Hepatocyte (in vitro differentiated cells): ENCODE data around the gene LY6G5B. TPM values are rescaled to one million over a fixed set of nuclear protein-coding genes. Genes with fewer than 3 reads are reported as not detected.

ENCODE experiments used
- DNase-seq: peaks from one replicate; pipeline ENCODE4 v3.0.0-alpha.2; 2016; ENCODE audit warnings: low spot score
- H2AFZ ChIP-seq: fragments of 200-600 bp; sonication (generic); 2 replicates; pipeline ENCODE4 v1.6.0; 2016; ENCODE audit warnings: antibody characterized with exemption, mild to moderate bottlenecking
- H3K27ac ChIP-seq: fragments of 200-600 bp; sonication (generic); 2 replicates; pipeline ENCODE4 v1.5.1; 2016; ENCODE audit warnings: mild to moderate bottlenecking
- H3K27me3 ChIP-seq: fragments of 200-600 bp; sonication (generic); 2 replicates; pipeline ENCODE4 v1.6.1; 2016
- H3K36me3 ChIP-seq: fragments of 200-600 bp; sonication (generic); replicated peaks from 2 replicates; pipeline ENCODE4 v1.5.1; 2016; ENCODE audit warnings: low read depth; ENCODE audit not compliant: insufficient read depth
- H3K4me1 ChIP-seq: fragments of 200-600 bp; sonication (generic); 2 replicates; pipeline ENCODE4 v1.5.1; 2016; ENCODE audit warnings: mild to moderate bottlenecking, moderate library complexity; ENCODE audit not compliant: insufficient read depth
- H3K4me2 ChIP-seq: fragments of 200-600 bp; sonication (generic); 2 replicates; pipeline ENCODE4 v1.6.0; 2016
- H3K4me3 ChIP-seq: fragments of 200-600 bp; sonication (generic); 2 replicates; pipeline ENCODE4 v1.5.1; 2016; ENCODE audit warnings: mild to moderate bottlenecking
- H3K79me2 ChIP-seq: fragments of 200-600 bp; sonication (generic); 2 replicates; pipeline ENCODE4 v1.6.0; 2017; ENCODE audit warnings: mild to moderate bottlenecking
- H3K9me2 ChIP-seq: fragments of 200-600 bp; sonication (generic); replicated peaks from 2 replicates; pipeline ENCODE4 v1.6.0; 2017; ENCODE audit warnings: mild to moderate bottlenecking; ENCODE audit not compliant: insufficient read depth
- H3K9me3 ChIP-seq: fragments of 200-600 bp; sonication (generic); 2 replicates; pipeline ENCODE4 v1.5.1; 2016; ENCODE audit warnings: low read depth, mild to moderate bottlenecking
- H4K20me1 ChIP-seq: fragments of 200-600 bp; sonication (generic); 2 replicates; pipeline ENCODE4 v1.6.0; 2016; ENCODE audit warnings: mild to moderate bottlenecking; ENCODE audit not compliant: insufficient read depth, poor library complexity, severe bottlenecking
- CTCF ChIP-seq: fragments of 200-600 bp; sonication (generic); IDR thresholded peaks from 2 replicates; pipeline ENCODE4 v1.5.1; 2016; ENCODE audit warnings: antibody characterized with exemption, mild to moderate bottlenecking; ENCODE audit not compliant: poor library complexity
- EZH2 ChIP-seq: fragments of 200-600 bp; sonication (generic); IDR thresholded peaks from 2 replicates; pipeline ENCODE4 v1.6.1; 2016; ENCODE audit warnings: antibody characterized with exemption, mild to moderate bottlenecking, borderline replicate concordance
- EZH2phosphoT487 ChIP-seq: fragments of 200-600 bp; sonication (generic); IDR thresholded peaks from one replicate; pipeline ENCODE4 v1.6.1; 2018; ENCODE audit warnings: antibody characterized with exemption, mild to moderate bottlenecking, low read depth, moderate library complexity; ENCODE audit not compliant: unreplicated experiment, severe bottlenecking
- WGBS: methylation state at CpG from one replicate; pipeline ENCODE4 v1.1.6; 2016; ENCODE audit warnings: low lambda C conversion rate; ENCODE audit errors: missing lambda C conversion rate; 5-methylcytosine and 5-hydroxymethylcytosine counted together
- polyA plus RNA-seq: library from polyadenylated mRNA; unstranded; fragments of >200 nt; fragmentation: Nextera tagmentation; extraction: Ambion mirVana; gene quantifications from 2 replicates; pipeline ENCODE4 v1.2.1, GENCODE V29; 2016
- total RNA-seq: library from RNA; depleted of rRNA; stranded (reverse); fragments of >200 nt; gene quantifications from 2 replicates; pipeline ENCODE4 v1.2.3, GENCODE V29; 2014

LY6G5B gene
- total and polyA plus RNA-seq, 2 experiments from 2014 or later: 5.3 to 14.9 TPM

GRCh38 chr6:31692886-31693285 lies 23.1 kb downstream of the LY6G5B start:
- Histone ChIP-seq H3K27ac (no peak overlapping the region), H3K4me1 (peaks cover 6% of the 10 kb centered on the region), H3K27me3 (no peaks in the 10 kb centered on the region), H2AFZ (no peak overlapping the region), H3K4me3 (no peak overlapping the region), H3K36me3 (no peaks in the 10 kb centered on the region), H4K20me1 (no peaks in the 10 kb centered on the region), H3K4me2 (no peak overlapping the region), H3K79me2 (peaks cover 10% of the 10 kb centered on the region), H3K9me3 (no peaks in the 10 kb centered on the region), H3K9me2 (no peaks in the 10 kb centered on the region)
- DNase-seq: no peak
- TF ChIP-seq CTCF (no peak), EZH2phosphoT487 (no peak), EZH2 (no peak)
- 91% methylated on average over 9 of the region's 9 CpGs for WGBS

- Histone ChIP-seq H3K27me3 (no peaks in the 10 kb centered on the region), H3K4me3 (no peak overlapping the region), H3K4me2 (no peak overlapping the region), H4K20me1 (peaks cover 5% of the 10 kb centered on the region), H3K4me1 (peaks cover 6% of the 10 kb centered on the region), H3K9me2 (no peaks in the 10 kb centered on the region), H3K36me3 (no peaks in the 10 kb centered on the region), H3K27ac (no peak overlapping the region), H3K79me2 (peaks cover 16% of the 10 kb centered on the region), H3K9me3 (no peaks in the 10 kb centered on the region), H2AFZ (no peak overlapping the region)
- no peak for TF ChIP-seq EZH2phosphoT487
- TF ChIP-seq CTCF: no peak
- no peak for DNase-seq
- WGBS: 95% methylated on average over 6 of the region's 6 CpGs
These were observed 23.8 kb downstream of the LY6G5B start for GRCh38 chr6:31693535-31693934.

DNA sequence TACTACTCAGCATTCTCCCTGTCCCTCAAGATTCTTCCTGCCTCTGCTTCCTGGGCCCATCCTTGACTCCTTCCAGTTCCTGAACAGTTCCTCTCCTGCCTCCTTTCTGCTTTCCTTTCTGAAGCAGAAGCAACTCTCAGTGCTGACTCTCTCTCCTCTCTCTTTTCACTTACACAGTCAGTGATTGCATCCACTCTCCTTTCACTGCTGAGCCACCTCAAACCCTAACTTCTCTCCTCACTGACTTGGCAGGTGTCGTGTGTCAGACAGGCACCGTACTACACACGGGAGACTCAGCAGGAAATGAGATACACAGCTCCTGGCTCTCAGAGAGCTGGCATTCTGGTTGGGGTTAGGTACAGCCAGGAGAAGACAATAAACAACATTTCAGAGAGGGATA lies 27.8 kb downstream of the LY6G5B start:
- Histone ChIP-seq H3K27ac (no peak overlapping the region), H3K36me3 (no peaks in the 10 kb centered on the region), H2AFZ (no peak overlapping the region), H3K27me3 (no peaks in the 10 kb centered on the region), H3K79me2 (peaks cover 54% of the 10 kb centered on the region), H4K20me1 (peaks cover 5% of the 10 kb centered on the region), H3K9me3 (no peaks in the 10 kb centered on the region), H3K4me2 (no peak overlapping the region), H3K4me1 (peaks cover 21% of the 10 kb centered on the region), H3K4me3 (no peak overlapping the region), H3K9me2 (no peaks in the 10 kb centered on the region)
- TF ChIP-seq CTCF: no peak
- no peak for TF ChIP-seq EZH2
- TF ChIP-seq EZH2phosphoT487: no peak
- 65% methylated on average over 3 of the region's 3 CpGs for WGBS
- no peak for DNase-seq

DNA sequence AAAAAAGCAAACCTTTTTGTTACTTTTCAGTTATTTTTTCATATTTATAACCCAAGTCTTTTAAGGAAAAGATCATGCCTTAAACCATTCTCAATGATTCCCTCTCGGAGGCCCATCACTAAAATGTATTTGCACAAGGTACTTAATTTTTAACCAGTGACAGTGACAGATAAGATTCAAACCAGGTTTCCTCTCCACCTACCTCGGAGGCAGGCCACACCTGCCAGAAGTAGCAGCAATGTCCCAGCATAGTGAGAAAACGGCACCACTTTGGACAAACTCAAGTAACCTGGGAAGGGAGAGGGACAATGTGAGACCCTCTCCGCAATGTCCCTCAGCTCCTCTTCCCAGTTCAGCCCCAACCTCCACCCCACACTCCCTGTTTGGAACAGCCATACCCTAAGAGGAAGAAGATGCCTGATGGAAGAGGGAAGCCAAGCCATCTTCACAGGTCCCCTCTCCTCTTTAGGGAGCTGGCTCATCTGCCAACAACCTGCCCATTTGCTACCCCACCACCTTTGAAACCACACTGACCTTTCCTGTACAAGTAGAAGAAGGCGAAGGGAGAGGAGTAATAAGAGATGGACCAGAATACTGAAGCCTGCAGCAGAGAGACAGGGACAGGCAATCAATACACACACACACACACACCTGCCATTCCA lies 31.1 kb downstream of the LY6G5B start:
- H3K9me2 ChIP-seq: no peaks in the 10 kb centered on the region
- 65% methylated on average over 5 of the region's 5 CpGs for WGBS
- no peak for DNase-seq
- H3K27me3 ChIP-seq: no peaks in the 10 kb centered on the region
- H4K20me1 ChIP-seq: peaks cover 5% of the 10 kb centered on the region
- H3K4me3 ChIP-seq: peak overlapping the region; percentile 7
- TF ChIP-seq EZH2 (no peak), CTCF (no peak), EZH2phosphoT487 (no peak)
- H3K9me3 ChIP-seq: no peaks in the 10 kb centered on the region
- no peaks in the 10 kb centered on the region for H3K36me3 ChIP-seq
- H3K4me1 ChIP-seq: peaks cover 26% of the 10 kb centered on the region
- H3K79me2 ChIP-seq: peaks cover 56% of the 10 kb centered on the region
- H3K27ac ChIP-seq: peak overlapping the region; percentile 96
- H2AFZ ChIP-seq: no peak overlapping the region
- peak overlapping the region; percentile 97 for H3K4me2 ChIP-seq
